NCI-H345 treated with DMSO at 0.1 percent for 48 hours (cell line): ENCODE results near the gene AQP12A.

ENCODE experiments used
- DNase-seq: peaks from one replicate; lab custom pipeline; 2025; ENCODE audit not compliant: unreplicated experiment; lab: John Stamatoyannopoulos, UW

Gene AQP12A

GRCh38 chr2:240737958-240738357 lies 46.3 kb downstream of the AQP12A start:
- DNase-seq: no peak

DNA sequence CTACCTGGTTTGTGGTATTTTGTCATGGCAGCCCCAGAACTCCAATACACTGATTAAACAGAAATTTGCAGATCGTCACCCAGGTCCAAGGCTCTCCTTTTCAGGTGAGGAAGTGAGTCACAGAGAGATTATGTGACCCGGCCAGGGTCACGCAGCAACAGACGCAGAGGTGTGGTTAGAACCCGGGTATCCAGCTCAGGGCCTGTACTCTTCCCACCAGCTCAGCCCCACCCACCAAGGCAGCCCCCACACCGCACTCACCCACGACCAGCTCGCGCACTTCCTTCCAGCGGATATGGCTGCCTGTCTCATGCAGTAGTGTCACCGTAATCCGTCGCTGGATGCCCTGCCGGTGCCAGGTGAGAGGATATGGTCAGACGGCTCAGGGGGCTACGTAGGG lies 48.1 kb downstream of the AQP12A start:
- no peak for DNase-seq

DNA sequence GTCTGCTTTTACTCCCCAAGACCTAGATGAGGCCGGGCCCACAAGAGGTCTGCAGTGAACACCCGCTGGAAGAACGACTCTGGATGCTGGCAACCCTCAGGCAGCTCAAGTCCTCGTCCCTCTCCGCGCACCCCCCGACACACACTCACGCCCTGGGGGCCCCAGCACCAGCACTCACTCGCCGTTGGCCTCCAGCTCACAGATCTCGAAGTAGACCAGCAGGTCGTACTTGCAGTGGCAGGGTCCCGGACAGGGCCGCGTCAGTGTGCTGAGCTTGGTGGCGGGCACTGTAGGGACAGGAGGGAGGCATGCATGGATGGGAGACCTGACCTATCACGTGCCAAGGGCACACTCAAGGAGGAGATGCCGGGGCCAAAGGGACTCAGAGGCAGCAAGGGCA lies 49.4 kb downstream of the AQP12A start:
- no peak for DNase-seq

GRCh38 chr2:240742602-240743095 lies 51.0 kb downstream of the AQP12A start:
- no peak for DNase-seq

DNA sequence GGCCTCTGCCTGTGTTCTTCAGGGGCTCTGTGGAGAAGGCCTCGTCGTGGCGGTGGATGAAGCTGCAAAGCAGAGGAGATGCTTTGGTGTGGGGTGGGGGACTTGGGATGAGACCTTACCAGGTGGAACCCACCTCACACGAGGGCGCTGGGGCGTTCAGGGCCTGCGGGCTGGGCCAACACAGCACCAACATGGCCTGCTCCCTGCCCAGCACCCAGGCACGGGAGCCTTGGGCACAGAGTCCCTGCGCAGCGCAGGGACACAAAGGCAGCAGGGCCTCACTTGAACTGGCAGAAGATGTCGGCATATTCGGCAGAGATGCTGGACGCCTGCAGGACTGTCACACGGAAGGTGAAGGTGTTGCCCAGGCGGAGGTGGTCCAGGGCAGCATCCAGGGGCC lies 53.8 kb downstream of the AQP12A start:
- no peak for DNase-seq

- no peak for DNase-seq
These were observed 54.3 kb downstream of the AQP12A start for GRCh38 chr2:240745962-240746361.

- no peak for DNase-seq
These were observed 55.0 kb downstream of the AQP12A start for GRCh38 chr2:240746671-240747070.

- DNase-seq: no peak
These were observed 55.6 kb downstream of the AQP12A start for GRCh38 chr2:240747256-240747655.
